ENCODE data around the gene ZNF197.
A peak's percentile ranks its signal among the peaks of the same experiment; 100 is the strongest.
"Not testable (repeated sequence)": the region's sequence is repeated elsewhere in the genome, so short reads cannot be mapped to it uniquely, and the experiment has no call there.

The ZNF197 gene

GRCh38 chr3:44624749-44625480 lies at the start of gene ZNF197:
Gene ZNF197, plus strand, starts transcription at chr3:44625036. Its CDS starts 4,119 bp downstream, at chr3:44629155.
- peak; percentile 91 to 96 for DNase-seq

GRCh38 chr3:44576613-44577012 lies 48.2 kb upstream of the ZNF197 start:
- no peak for DNase-seq

- DNase-seq = not testable (repeated sequence)
Observed at GRCh38 chr3:44577354-44577952, 47.4 kb upstream of the ZNF197 start.

DNA sequence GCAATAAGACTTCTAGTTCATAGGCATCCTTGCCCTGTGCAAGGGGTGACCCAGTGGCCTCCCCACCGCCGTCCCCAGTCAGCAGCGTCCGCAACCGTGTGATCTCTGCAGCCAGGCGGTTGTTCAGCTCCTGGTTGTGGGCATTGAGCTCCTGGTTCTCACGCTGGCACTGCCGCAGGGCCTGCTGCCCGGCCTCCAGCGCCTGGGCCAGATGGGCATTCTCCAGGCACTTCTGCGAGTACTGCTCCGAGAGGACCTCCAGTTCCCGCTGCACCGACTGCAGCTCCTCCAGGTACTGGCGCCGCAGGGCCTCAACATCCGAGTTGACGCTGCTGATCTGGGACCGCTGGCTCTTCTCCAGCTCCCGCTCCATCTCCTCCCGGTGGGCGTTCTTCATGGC lies 46.5 kb upstream of the ZNF197 start:
- DNase-seq = not testable (repeated sequence)

DNA sequence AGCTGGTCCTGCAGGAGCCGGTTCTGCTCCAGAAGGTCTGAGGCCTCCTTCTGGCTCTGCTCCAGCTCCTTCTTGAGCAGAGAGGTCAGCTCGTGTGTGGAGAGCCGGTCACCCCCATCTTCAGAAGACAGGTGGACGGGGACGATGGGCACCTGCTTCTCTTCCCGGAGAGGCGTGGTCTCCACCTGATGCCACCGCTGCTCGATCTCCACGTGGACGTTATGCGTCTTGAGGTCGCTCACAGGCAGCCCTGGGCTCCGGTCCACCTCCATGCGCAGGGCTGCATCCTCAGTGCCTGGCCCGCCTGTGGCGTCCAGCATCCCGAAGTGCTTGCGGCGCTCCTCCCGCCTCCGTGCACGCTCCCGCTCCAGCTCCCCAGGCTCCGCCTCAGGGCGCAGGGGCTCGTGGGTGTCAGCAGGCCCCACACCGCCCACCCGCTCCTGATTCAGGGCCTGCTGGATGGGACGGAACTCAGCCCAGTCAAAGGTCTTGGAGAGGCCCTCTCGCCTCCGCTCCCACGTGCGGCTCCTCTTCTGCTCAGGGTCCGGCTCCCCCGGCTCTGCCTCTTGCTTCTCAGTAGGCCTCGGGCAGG lies 45.8 kb upstream of the ZNF197 start:
- DNase-seq = not testable (repeated sequence)

GRCh38 chr3:44579749-44580148 lies 45.1 kb upstream of the ZNF197 start:
- not testable (repeated sequence) for DNase-seq

GRCh38 chr3:44580971-44581370 lies 43.9 kb upstream of the ZNF197 start:
- DNase-seq = not testable (repeated sequence)

DNA sequence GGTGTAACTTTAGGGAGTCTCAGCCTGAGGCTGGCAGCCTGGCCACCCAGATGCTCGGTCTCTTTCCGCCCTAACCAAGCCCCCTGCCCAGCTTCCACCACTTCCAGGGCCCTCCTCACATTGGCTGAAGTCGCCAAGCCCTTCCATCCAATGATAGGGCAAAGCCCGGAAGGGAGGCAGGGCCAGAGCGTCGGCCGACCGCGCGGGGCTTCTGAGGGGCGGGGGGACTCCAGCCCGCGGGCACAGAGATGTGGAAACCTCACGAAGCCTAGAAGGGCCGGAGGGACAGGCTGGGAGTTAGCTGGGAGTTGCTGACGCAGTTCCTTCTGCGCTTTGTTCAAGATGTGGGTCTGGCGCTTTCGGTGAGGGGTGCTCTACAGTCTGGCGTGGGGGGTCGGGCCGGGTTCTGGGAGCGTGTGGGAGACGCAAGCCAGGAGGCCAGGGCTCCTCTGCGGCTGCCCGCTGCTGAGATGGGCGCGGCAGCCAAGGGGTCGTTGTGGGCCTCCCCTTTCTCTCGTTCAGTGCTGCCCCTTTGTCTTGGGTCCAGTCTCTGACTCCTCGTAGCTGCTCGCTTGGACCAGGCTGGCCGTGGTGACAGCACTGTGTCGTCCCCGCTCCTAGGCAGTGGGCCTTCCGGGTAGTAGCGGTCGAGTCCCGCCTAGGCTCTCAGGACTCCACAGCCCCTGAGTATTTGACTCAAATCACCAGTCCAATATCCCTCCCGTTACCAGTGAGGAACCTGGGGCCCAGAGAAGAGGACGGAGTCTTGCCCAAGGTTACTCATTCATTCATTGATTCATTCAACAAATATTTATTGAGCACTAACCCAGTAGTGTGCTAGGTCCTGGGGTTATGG lies 40.0 kb upstream of the ZNF197 start, which contains the start of gene ZNF660:
Gene ZNF660 (plus strand): TSS at position 319 of the 856 bp plus-strand sequence. CDS start 9,230 bp downstream, outside the sequence.
- peak; percentile 79 to 93 for DNase-seq

- no peak for DNase-seq
Observed at GRCh38 chr3:44596621-44597020, 28.2 kb upstream of the ZNF197 start.

DNA sequence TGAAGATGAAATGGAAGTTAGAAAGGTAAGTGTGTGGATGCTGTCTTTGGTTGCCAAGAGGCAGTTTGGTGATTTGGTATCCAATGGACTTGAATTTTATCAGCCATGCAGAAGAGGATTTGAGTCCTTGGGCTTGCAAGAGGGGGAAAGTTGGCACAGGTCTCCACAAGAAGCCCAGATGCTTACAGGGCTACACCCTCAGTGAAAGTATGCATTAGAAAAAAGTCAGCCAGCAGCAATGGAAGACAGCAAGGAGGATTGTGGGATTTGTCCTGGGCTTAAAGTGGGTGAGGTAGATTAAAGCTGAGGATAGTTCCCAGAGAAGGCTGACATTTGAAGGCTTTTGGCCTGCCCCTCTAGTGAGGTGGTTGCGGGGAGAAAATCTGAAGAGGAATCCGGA lies 23.1 kb upstream of the ZNF197 start:
- DNase-seq = no peak

- no peak for DNase-seq
Observed at GRCh38 chr3:44612678-44613077, 12.2 kb upstream of the ZNF197 start.

GRCh38 chr3:44628716-44629115 lies 3.9 kb downstream of the ZNF197 start:
- DNase-seq = no peak

- DNase-seq = no peak
Observed at GRCh38 chr3:44632193-44632592, 7.4 kb downstream of the ZNF197 start.

GRCh38 chr3:44642337-44642736 lies 17.5 kb downstream of the ZNF197 start:
- DNase-seq = no peak

DNA sequence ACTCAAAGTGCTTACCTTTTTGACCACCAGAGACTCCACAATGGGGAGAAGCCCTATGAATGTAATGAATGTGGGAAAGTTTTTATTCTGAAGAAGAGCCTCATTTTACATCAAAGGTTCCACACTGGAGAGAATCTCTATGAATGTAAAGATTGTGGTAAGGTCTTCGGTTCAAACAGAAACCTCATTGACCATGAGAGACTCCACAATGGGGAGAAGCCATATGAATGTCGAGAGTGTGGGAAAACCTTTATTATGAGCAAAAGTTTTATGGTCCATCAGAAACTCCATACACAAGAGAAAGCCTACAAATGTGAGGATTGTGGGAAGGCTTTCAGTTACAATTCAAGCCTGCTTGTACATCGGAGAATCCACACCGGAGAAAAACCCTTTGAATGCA lies 18.2 kb downstream of the ZNF197 start:
- DNase-seq = no peak

GRCh38 chr3:44647771-44648170 lies 22.9 kb downstream of the ZNF197 start:
- DNase-seq = no peak

GRCh38 chr3:44648564-44649229 lies 23.9 kb downstream of the ZNF197 start, which contains the start of gene ZNF35:
Gene ZNF35, plus strand, starts transcription at chr3:44648732. Its CDS starts 2,336 bp downstream, at chr3:44651068.
- peak; percentile 77 to 91 for DNase-seq

DNA sequence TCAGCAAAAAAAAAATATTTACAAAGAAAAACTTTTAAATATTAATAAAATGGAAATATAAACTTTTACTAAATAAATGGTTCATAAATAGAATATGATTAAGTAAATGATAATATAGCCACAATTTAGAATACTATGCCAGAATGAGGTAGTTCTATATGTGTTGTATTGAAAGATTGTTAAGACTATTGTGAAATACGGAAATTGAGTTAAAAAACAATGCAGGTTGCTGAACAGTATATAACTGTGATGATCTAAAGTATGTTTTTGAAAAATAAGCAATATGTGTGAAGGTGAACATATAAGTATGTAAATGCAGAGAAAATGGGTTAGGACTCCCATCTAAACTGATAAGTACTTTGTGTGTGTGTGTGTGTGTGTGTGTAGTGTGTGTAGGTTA lies 24.9 kb downstream of the ZNF197 start:
- DNase-seq = no peak

DNA sequence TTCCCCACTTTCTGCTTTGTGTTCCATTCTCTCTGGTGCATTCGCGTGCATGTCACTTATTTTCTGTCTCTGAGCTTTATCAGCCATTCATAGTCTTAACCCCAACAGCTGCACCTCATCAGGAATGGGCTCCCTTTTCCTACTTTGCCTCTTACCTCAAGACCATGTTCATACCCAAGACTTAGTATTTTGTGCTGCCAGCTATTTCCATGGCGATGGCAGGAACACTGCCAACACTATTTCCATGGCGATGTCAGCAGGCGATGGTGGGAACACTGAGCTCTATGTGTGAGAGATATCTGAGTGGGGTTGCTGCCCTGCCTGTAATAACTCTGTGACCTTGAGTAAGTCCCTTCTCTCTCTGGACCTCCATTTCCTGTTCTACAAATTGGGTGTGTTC lies 29.2 kb downstream of the ZNF197 start:
- DNase-seq = no peak

GRCh38 chr3:44659015-44659414 lies 34.2 kb downstream of the ZNF197 start:
- DNase-seq = no peak

GRCh38 chr3:44659434-44659833 lies 34.6 kb downstream of the ZNF197 start:
- no peak for DNase-seq

DNA sequence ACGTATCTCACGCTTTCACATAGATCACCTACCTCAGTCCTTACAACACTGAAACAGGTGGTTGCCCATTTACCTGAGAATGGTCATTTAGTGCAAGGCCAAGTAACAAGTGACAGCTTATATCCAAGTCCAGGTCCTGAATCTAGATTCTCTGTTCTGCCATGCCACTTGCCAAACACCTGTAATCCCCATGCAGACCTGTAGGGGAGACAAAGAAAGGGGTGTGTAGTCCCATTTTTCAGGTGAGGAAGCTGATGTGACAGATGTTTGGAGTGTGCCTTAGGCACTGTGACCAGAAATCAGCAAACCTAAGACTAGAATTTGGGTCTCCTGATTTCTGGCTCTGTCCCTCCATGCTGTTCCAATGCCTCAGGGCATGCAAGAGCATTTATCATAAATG lies 36.4 kb downstream of the ZNF197 start:
- no peak for DNase-seq
